ENCODE measurements around the gene HSD11B1L.

The HSD11B1L gene, protein sequence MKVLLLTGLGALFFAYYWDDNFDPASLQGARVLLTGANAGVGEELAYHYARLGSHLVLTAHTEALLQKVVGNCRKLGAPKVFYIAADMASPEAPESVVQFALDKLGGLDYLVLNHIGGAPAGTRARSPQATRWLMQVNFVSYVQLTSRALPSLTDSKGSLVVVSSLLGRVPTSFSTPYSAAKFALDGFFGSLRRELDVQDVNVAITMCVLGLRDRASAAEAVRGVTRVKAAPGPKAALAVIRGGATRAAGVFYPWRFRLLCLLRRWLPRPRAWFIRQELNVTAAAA

DNA sequence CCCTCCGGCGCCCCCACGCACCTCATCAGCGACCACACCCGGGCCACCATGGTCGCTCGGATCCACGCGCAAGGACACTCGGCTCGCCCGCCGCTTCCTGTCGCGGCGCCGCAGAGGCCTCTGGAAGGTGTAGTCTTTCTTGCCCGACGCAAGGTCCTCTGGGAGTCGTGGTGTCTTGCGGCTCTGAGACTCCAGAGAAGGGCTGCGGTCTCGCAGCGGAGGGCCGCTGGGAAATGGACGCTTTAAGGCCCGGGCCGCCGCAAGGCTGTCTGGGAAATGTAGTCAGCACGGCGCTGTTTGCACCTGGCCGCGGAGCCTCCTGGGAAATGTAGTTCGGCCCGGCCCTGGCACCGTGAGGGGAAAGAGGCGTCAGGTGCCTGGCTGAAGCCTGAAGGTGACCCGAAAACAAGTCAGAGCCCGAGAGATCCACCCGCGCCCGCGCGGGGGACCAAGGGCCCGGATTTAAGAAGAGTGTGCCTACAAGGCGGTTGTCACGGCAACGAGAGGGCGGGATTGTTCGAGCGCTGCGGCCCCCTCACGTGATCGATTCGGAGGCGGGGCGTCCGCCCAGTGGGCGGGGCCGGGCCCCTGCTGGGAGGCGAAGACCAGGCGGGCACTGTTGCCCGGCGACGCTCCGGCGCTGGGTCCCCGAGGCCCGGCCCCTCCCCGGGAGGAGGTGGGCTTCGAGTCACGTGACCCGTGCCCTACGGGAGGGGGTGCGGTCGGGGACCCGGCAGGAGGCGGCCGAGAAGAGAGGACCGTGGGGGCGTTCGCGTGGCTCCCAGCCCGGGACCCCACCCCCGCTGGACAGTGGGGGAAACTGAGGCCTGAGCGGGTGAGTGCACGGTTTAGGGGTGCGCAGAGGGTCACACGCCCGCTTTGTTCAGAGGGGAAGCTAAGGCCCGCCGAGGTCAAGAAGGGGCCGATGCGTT lies at the start of gene HSD11B1L, which contains the start of gene MICOS13:
Gene HSD11B1L, plus strand, starts transcription at position 591 of the 932 bp plus-strand sequence. CDS start 3,806 bp downstream, outside the sequence.
Gene MICOS13, minus strand, starts transcription at position 80 of the 932 bp plus-strand sequence. Its CDS starts 30 bp downstream, at position 50.
- H3K9me3 Mint-ChIP-seq: peaks cover 5% of the 10 kb centered on the region
- peak; percentile 96 for ATAC-seq

DNA sequence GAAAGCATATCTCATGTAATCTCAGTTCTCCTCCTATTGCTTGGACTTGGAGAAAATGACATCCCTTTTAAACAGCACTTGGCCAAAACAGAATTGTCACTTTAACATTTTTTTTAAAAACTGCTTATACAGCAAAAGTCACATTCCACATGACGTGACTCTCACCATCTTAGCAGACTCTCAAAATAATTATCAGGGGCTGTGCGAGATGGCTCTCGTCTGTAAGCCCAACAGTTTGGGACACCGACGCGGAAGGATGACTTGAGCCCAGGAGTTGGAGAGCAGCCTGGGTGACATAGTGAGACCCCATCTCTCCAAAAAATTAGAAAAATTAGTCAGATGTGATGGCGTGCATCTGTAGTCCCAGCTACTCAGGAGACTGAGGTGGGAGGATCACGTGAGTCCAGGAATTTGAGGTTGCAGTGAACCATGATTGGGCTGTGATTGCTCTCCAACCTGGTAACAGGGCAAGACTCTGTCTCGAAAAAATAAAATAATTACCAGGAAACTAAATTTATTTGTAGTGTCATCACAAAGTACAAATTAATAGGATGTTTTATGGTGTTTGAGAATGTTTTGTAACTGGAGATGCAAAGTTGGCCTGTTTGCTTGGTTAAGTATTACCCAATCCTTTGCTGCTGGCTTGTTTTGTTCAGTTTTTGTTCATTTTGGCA lies 49.1 kb upstream of the HSD11B1L start:
- ATAC-seq: no peak
- H3K4me3 Mint-ChIP-seq: no peak overlapping the region
- H3K4me1 Mint-ChIP-seq: peaks cover 67% of the 10 kb centered on the region
- no peaks in the 10 kb centered on the region for H3K9me3 Mint-ChIP-seq
- H3K27me3 Mint-ChIP-seq: no peaks in the 10 kb centered on the region
- H3K27ac Mint-ChIP-seq: no peak overlapping the region
- peaks cover 35% of the 10 kb centered on the region for H3K36me3 Mint-ChIP-seq

More for the DNA sequence above, at the start of gene HSD11B1L, which contains the start of gene MICOS13:
- Mint-ChIP-seq H3K27me3 (no peaks in the 10 kb centered on the region), H3K4me1 (peaks cover 22% of the 10 kb centered on the region), H3K36me3 (no peaks in the 10 kb centered on the region), H3K27ac (peak within 1 kb of the TSS; percentile 88), H3K4me3 (peak within 1 kb of the TSS; percentile 77)

DNA sequence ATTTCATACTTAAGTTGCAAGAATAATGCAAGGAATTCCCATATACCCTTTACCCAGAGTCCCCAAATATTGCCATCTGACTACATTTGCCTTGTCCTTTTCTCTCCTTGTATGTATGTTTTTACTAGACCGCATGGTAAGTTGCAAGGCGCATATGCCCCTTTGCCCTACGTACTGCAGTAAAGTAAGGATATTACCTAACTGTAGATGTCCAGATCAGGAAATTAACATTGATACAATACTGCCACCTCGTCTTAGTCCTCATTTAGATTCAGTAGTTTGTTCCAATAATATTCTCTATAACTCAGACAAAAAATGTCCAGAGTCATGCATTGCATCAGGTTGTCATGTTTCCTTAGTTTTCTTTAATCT lies 48.6 kb upstream of the HSD11B1L start:
- no peak for ATAC-seq
- peaks cover 65% of the 10 kb centered on the region for H3K4me1 Mint-ChIP-seq
- no peak overlapping the region for H3K4me3 Mint-ChIP-seq
- no peaks in the 10 kb centered on the region for H3K27me3 Mint-ChIP-seq
- H3K9me3 Mint-ChIP-seq: no peaks in the 10 kb centered on the region
- peaks cover 34% of the 10 kb centered on the region for H3K36me3 Mint-ChIP-seq
- no peak overlapping the region for H3K27ac Mint-ChIP-seq

DNA sequence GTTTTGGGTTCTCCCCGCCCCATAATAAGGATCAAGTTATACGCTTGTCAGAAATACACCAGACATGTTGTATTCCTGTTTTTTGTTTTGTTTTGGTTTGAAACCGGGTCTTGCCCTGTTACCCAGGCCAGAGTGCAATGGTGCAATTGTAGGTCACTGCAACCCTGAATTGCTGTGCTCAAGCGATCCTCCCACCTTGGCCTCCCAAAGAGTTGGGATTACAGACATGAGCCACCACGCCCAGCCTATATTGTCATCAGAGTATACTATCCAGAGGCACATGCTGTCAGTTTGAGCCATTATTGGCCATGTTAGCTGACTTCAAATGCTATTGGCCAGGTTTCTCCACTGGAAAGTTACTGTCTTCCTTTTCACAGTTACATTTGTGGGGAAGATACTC lies 48.2 kb upstream of the HSD11B1L start:
- ATAC-seq: no peak
- Mint-ChIP-seq H3K36me3 (peaks cover 29% of the 10 kb centered on the region), H3K27ac (no peak overlapping the region), H3K27me3 (no peaks in the 10 kb centered on the region), H3K4me3 (no peak overlapping the region), H3K4me1 (peaks cover 65% of the 10 kb centered on the region), H3K9me3 (no peaks in the 10 kb centered on the region)

DNA sequence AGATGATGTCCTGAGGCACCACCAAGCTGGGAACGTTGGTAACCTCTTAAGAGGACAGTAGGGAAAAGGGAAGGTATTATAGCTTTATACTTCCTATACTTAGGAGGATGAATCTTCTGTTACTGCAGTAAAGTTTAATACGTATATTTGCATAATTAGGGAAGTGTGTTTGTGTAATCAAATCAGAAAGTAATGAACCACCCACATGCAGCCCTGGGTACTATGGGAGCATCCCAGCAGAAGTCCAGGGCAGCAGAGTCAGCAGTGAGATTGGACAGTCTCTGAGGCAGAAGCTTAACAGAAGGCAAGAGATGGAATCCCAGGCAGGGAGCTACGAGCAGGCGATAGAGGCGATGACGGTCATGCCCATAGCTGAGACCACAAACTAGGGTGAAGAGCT lies 45.4 kb upstream of the HSD11B1L start:
- ATAC-seq: no peak
- Mint-ChIP-seq H3K4me1 (peaks cover 57% of the 10 kb centered on the region), H3K27ac (no peak overlapping the region), H3K36me3 (peaks cover 18% of the 10 kb centered on the region), H3K27me3 (no peaks in the 10 kb centered on the region), H3K4me3 (no peak overlapping the region), H3K9me3 (no peaks in the 10 kb centered on the region)

DNA sequence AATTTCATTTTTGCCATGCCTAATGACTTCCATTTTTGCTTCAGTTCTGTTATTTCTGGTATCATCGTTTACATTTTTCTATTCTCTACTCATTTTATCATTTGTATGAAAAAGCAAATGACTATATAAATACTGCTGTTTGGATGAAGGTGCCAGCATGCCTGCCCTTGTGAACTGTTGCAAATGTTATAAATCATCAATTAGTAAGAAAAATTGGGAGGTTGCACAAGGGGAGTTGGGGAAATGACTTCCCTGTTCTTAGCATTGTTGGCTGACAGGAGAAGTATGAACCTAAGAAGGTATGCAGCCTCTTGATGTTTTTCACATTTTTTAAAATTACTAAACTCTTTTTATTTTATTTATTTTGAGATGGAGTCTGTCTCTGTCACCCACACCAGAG lies 42.9 kb upstream of the HSD11B1L start:
- ATAC-seq: no peak
- H3K36me3 Mint-ChIP-seq: peaks cover 19% of the 10 kb centered on the region

DNA sequence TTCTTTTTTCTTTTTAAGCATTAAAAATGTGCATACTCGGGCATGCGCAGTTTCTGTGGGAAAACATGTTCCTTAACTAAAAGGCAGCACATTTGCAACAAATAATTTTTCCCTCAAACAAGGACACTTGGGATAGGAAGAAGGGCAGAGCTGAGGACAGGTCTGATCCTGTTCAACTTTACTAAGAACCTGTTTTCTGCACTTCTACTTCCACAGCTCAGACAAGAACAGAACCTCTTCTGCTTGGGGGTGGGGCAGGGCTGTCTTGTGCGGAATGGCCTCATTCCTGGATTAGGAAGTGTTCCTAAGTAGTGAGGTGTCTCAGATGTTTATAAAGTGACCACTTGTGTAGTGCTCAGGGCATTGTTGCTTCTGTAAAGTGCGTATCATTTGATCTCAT lies 39.7 kb upstream of the HSD11B1L start:
- Mint-ChIP-seq H3K36me3 (peaks cover 41% of the 10 kb centered on the region), H3K27me3 (no peaks in the 10 kb centered on the region), H3K9me3 (no peaks in the 10 kb centered on the region), H3K4me1 (peaks cover 50% of the 10 kb centered on the region), H3K4me3 (no peak overlapping the region), H3K27ac (no peak overlapping the region)
- ATAC-seq: no peak

More for the DNA sequence above, 42.9 kb upstream of the HSD11B1L start:
- no peaks in the 10 kb centered on the region for H3K27me3 Mint-ChIP-seq
- no peak overlapping the region for H3K4me3 Mint-ChIP-seq
- H3K4me1 Mint-ChIP-seq: peaks cover 44% of the 10 kb centered on the region
- H3K9me3 Mint-ChIP-seq: no peaks in the 10 kb centered on the region
- no peak overlapping the region for H3K27ac Mint-ChIP-seq

DNA sequence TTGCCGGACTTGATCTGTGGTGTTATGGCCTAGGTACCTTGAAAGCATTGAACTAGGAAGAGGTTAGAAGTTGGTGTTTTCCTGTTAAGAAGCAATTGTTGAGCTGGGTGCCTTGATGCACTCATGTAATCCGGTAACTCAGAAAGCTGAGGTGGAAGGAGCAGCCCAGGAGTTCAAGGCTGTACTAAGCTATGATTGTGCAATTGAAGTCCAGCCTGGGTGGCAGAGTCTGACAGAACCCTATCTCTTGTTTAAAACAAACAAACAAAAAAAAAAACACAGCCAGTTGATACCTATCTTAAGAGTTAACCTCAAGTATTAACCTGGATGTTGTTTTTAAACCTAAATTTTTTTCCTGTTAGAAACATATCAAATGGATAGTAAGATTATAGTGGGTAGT lies 38.6 kb upstream of the HSD11B1L start:
- Mint-ChIP-seq H3K36me3 (peaks cover 51% of the 10 kb centered on the region), H3K27ac (no peak overlapping the region), H3K4me3 (no peak overlapping the region), H3K9me3 (no peaks in the 10 kb centered on the region), H3K4me1 (peaks cover 59% of the 10 kb centered on the region), H3K27me3 (no peaks in the 10 kb centered on the region)
- no peak for ATAC-seq

DNA sequence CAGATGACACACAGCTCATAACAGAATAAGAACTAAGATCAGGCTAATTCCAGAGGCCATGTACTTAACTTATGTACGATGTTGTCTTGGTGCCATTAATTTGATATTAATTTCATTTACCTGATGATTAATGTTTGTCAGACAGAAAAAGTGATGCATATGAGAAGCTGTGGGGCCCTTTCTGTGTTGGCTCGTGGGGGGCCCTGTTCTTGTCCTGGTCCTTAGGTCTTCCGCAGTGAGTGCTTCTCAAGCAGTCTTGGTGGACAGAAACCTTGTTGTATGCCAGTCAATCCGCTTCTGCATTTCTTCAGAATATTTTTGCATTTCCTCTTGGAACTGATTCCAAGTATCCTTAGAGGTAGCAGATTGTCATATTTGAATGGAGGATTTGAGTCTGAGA lies 37.8 kb upstream of the HSD11B1L start:
- Mint-ChIP-seq H3K4me3 (no peak overlapping the region), H3K9me3 (no peaks in the 10 kb centered on the region), H3K36me3 (peaks cover 56% of the 10 kb centered on the region), H3K4me1 (peaks cover 51% of the 10 kb centered on the region), H3K27ac (no peak overlapping the region), H3K27me3 (no peaks in the 10 kb centered on the region)
- no peak for ATAC-seq

DNA sequence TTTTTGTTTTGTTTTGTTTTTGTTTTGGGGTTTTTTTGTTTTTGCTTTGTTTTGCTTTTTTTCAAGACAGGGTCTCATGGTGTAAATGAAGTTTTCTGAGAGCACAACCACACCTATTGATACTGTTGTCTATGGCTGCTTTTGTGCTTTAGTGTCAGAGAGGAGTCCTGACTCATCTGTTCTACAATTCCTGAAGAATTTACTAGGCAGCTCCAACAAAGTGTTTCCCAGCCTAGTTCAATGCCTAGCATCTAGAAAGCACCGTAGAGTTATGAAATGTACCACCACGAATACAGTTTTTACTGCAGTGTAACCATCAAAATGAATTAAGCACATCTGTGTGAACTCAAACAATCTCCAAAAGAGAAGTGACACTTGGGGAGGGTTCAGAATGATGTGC lies 36.8 kb upstream of the HSD11B1L start:
- Mint-ChIP-seq H3K27me3 (no peaks in the 10 kb centered on the region), H3K4me1 (peaks cover 51% of the 10 kb centered on the region), H3K27ac (peak overlapping the region; percentile 5), H3K36me3 (peaks cover 62% of the 10 kb centered on the region), H3K9me3 (no peaks in the 10 kb centered on the region), H3K4me3 (no peak overlapping the region)
- ATAC-seq: no peak

DNA sequence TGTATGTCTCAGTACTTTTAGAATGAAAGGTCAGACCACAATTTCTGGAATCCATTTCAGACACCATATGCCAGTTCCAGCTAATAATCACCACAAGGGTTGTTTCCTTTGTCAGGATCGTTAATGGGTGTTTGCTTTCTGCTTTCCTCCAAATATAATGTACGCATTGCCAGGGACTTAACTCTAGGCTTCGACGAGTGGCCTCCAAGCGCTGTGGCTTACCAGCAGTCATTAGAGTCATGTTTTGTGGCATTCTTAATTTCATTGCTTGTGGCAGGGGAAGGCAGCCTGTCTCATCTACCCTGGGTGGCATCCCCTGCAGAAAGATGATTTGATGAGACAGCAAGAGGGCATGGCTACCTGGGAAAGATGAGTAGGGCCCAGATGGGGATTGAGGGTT lies 35.4 kb upstream of the HSD11B1L start:
- ATAC-seq: no peak
- H3K27ac Mint-ChIP-seq: peak overlapping the region; percentile 22
- H3K36me3 Mint-ChIP-seq: peaks cover 66% of the 10 kb centered on the region
- no peaks in the 10 kb centered on the region for H3K9me3 Mint-ChIP-seq
- H3K4me1 Mint-ChIP-seq: peaks cover 45% of the 10 kb centered on the region
- no peak overlapping the region for H3K4me3 Mint-ChIP-seq
- H3K27me3 Mint-ChIP-seq: no peaks in the 10 kb centered on the region

DNA sequence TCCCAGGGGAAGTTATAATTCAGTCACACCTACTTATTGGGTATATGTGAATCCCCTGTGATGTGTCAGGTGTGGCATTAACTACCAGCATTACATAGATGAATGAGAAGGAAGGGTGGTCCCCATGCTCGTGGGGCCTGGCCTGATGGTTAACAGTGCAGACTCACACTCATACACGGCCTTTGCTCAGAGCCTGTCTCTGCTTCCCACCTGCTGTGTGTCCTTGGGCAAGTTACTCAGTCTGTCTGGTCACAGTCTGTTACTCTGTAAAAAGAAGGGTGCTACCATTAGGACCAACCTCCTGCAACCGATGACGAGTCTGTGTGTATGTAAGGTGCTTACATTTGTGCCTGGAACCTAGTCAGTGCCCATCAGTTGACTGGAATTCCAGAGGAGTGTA lies 34.1 kb upstream of the HSD11B1L start:
- H3K4me3 Mint-ChIP-seq: no peak overlapping the region
- H3K9me3 Mint-ChIP-seq: no peaks in the 10 kb centered on the region
- no peaks in the 10 kb centered on the region for H3K27me3 Mint-ChIP-seq
- ATAC-seq: no peak
- peaks cover 71% of the 10 kb centered on the region for H3K36me3 Mint-ChIP-seq
- peak overlapping the region; percentile 48 for H3K27ac Mint-ChIP-seq
- H3K4me1 Mint-ChIP-seq: peaks cover 39% of the 10 kb centered on the region

DNA sequence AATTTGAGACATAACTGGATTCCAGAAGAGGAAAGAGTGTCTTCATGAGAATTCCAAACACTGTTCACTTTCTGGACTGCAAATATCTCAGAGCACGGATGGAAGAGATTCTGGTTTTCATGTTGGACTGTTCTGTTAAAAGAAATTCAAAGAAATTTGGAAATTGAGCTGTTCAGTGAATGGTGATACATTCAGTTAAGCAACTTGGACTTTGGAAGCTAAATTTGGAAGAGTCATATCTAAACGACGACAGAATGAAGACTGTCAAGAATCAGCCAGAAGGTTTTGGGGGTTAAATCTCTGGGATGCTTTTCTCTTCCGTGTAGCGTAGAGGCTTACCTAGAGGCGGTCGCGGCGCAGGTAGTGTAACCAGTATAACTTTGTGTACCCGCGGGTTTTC lies 32.4 kb upstream of the HSD11B1L start:
- H3K36me3 Mint-ChIP-seq: peaks cover 75% of the 10 kb centered on the region
- no peak overlapping the region for H3K27ac Mint-ChIP-seq
- peaks cover 35% of the 10 kb centered on the region for H3K4me1 Mint-ChIP-seq
- no peak overlapping the region for H3K4me3 Mint-ChIP-seq
- no peak for ATAC-seq
- H3K27me3 Mint-ChIP-seq: no peaks in the 10 kb centered on the region
- no peaks in the 10 kb centered on the region for H3K9me3 Mint-ChIP-seq

DNA sequence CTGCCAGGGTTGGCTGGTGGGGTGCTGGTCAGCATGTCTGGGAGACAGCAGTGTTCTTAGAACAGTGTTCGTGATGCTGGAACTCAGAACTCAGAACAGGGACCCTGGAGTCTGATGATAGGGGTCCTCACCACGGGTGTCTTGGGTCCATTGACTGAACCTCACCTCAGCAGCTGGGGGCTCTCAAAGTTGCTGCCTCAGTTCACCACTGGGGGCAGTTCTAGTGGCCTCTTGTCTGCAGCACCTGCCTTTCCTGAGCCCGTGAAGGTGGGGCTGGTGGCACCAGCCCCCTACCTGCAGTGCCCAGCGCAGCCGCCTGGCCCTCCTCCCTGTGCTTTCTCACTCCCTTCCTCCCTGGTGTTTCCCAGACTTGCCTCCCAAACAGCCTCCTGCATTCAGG lies 29.5 kb upstream of the HSD11B1L start:
- peaks cover 75% of the 10 kb centered on the region for H3K36me3 Mint-ChIP-seq
- H3K4me1 Mint-ChIP-seq: peaks cover 8% of the 10 kb centered on the region
- no peaks in the 10 kb centered on the region for H3K9me3 Mint-ChIP-seq
- H3K27ac Mint-ChIP-seq: no peak overlapping the region
- H3K4me3 Mint-ChIP-seq: no peak overlapping the region
- H3K27me3 Mint-ChIP-seq: no peaks in the 10 kb centered on the region
- no peak for ATAC-seq

DNA sequence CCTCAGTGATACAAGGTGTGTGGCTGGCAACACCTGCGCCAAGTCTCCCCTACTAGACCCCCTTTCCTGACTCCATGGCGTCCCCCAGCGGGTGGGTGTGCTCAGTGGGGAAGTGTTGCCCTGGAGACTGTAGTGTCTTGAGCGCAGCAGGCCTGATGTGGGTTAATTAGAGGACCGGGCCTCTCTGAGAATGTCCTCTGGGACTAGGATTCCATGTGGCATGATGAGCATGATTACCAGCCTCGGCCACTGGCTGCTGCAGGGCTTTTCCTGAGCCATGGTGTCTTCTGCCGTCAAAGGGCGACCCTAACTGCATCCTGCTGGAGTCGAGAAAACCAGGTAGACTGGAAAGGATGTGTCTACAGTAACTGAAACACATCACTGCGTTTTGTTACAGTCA lies 28.6 kb upstream of the HSD11B1L start:
- no peak for ATAC-seq
- H3K36me3 Mint-ChIP-seq: peaks cover 71% of the 10 kb centered on the region
- no peaks in the 10 kb centered on the region for H3K4me1 Mint-ChIP-seq
- H3K9me3 Mint-ChIP-seq: no peaks in the 10 kb centered on the region
- no peaks in the 10 kb centered on the region for H3K27me3 Mint-ChIP-seq
- H3K27ac Mint-ChIP-seq: no peak overlapping the region
- no peak overlapping the region for H3K4me3 Mint-ChIP-seq
